ENCODE measurements around the gene ABCC1.

The ABCC1 gene

GRCh38 chr16:16109453-16110110 lies 160.2 kb downstream of the ABCC1 start:
- Histone ChIP-seq H3K79me2 (ENCODE audit: insufficient read depth, low read depth) (no peaks in the 10 kb centered on the region), H3K27me3 (ENCODE audit: insufficient read depth, low read depth) (no peaks in the 10 kb centered on the region), H2AFZ (ENCODE audit: low read depth) (no peak overlapping the region), H3K4me2 (no peak overlapping the region), H3K9ac (no peak overlapping the region), H3K36me3 (ENCODE audit: insufficient read depth) (peaks cover 23% of the 10 kb centered on the region; the same call in 1 of the 2 replicates), H4K20me1 (ENCODE audit: insufficient read depth) (no peaks in the 10 kb centered on the region), H3K4me3 (IDR thresholded peaks at IDR 0.05; ENCODE audit: insufficient read depth, low read depth, low read length) (no peak overlapping the region), H3K27ac (no peak overlapping the region), H3K4me1 (ENCODE audit: low read depth, poor library complexity, severe bottlenecking) (no peaks in the 10 kb centered on the region)
- no peak for TF ChIP-seq CTCF (conservative IDR thresholded peaks at IDR 0.05; ENCODE audit: low read depth, low read length)

GRCh38 chr16:16110111-16110490 lies 160.7 kb downstream of the ABCC1 start:
- no peak overlapping the region for H3K27ac ChIP-seq
- no peaks in the 10 kb centered on the region for H3K4me1 ChIP-seq (ENCODE audit: low read depth, poor library complexity, severe bottlenecking)
- no peak overlapping the region for H3K9ac ChIP-seq
- no peaks in the 10 kb centered on the region for H4K20me1 ChIP-seq (ENCODE audit: insufficient read depth)
- H3K4me2 ChIP-seq, result no peak overlapping the region
- no peak for TF ChIP-seq CTCF (conservative IDR thresholded peaks at IDR 0.05; ENCODE audit: low read depth, low read length)
- no peaks in the 10 kb centered on the region for H3K79me2 ChIP-seq (ENCODE audit: insufficient read depth, low read depth)
- H2AFZ ChIP-seq (ENCODE audit: low read depth), result no peak overlapping the region
- H3K27me3 ChIP-seq (ENCODE audit: insufficient read depth, low read depth), result no peaks in the 10 kb centered on the region
- H3K4me3 ChIP-seq (IDR thresholded peaks at IDR 0.05; ENCODE audit: insufficient read depth, low read depth, low read length), result no peak overlapping the region
- H3K36me3 ChIP-seq (ENCODE audit: insufficient read depth), result peaks cover 25% of the 10 kb centered on the region; the same call in 1 of the 2 replicates

GRCh38 chr16:16111639-16112038 lies 162.2 kb downstream of the ABCC1 start:
- H4K20me1 ChIP-seq (ENCODE audit: insufficient read depth), result no peaks in the 10 kb centered on the region
- TF ChIP-seq CTCF (conservative IDR thresholded peaks at IDR 0.05; ENCODE audit: low read depth, low read length), result no peak
- H3K4me2 ChIP-seq, result no peak overlapping the region
- H3K9ac ChIP-seq, result no peak overlapping the region
- no peak overlapping the region for H3K4me3 ChIP-seq (IDR thresholded peaks at IDR 0.05; ENCODE audit: insufficient read depth, low read depth, low read length)
- H3K4me1 ChIP-seq (ENCODE audit: low read depth, poor library complexity, severe bottlenecking), result no peaks in the 10 kb centered on the region
- H2AFZ ChIP-seq (ENCODE audit: low read depth), result no peak overlapping the region
- H3K27me3 ChIP-seq (ENCODE audit: insufficient read depth, low read depth), result no peaks in the 10 kb centered on the region
- no peaks in the 10 kb centered on the region for H3K79me2 ChIP-seq (ENCODE audit: insufficient read depth, low read depth)
- H3K27ac ChIP-seq, result no peak overlapping the region
- peaks cover 35% of the 10 kb centered on the region; the same call in 1 of the 2 replicates for H3K36me3 ChIP-seq (ENCODE audit: insufficient read depth)

- Histone ChIP-seq H3K4me2 (no peak overlapping the region), H3K4me3 (IDR thresholded peaks at IDR 0.05; ENCODE audit: insufficient read depth, low read depth, low read length) (no peak overlapping the region), H3K9ac (no peak overlapping the region), H3K4me1 (ENCODE audit: low read depth, poor library complexity, severe bottlenecking) (no peaks in the 10 kb centered on the region), H2AFZ (ENCODE audit: low read depth) (no peak overlapping the region), H4K20me1 (ENCODE audit: insufficient read depth) (no peaks in the 10 kb centered on the region), H3K36me3 (ENCODE audit: insufficient read depth) (peaks cover 35% of the 10 kb centered on the region; the same call in 1 of the 2 replicates), H3K79me2 (ENCODE audit: insufficient read depth, low read depth) (no peaks in the 10 kb centered on the region), H3K27me3 (ENCODE audit: insufficient read depth, low read depth) (no peaks in the 10 kb centered on the region), H3K27ac (no peak overlapping the region)
- no peak for TF ChIP-seq CTCF (conservative IDR thresholded peaks at IDR 0.05; ENCODE audit: low read depth, low read length)
Observed at GRCh38 chr16:16112450-16113053, 163.1 kb downstream of the ABCC1 start.
